Psoas muscle (tissue), 8 donors: ENCODE measurements around the gene PIF1. TPM values are rescaled to one million over a fixed set of nuclear protein-coding genes. Genes with fewer than 3 reads are reported as not detected.
A peak's percentile ranks its signal among the peaks of the same experiment; 100 is the strongest.

ENCODE experiments used
- ATAC-seq, 4 donors: fragments of 200-7000 bp; cut with Tn5 transposase; one replicate each; pipeline ENCODE4 v1.9.1; 2020; ENCODE audit warnings: moderate library complexity in 3 of 4, mild to moderate bottlenecking in 2 of 4
- DNase-seq, 2 donors: peaks; one replicate each; pipeline ENCODE4 v3.0.0-alpha.2; 2020
- H3K27ac ChIP-seq: fragments of 200-600 bp; one replicate; pipeline ENCODE4 v1.8.0; 2022
- H3K27me3 ChIP-seq, 3 donors: fragments of 200-600 bp in 1 of 3; one replicate each; pipeline versions ENCODE4 v1.6.1 to v1.8.0; 2013 to 2022; ENCODE audit warnings: low read length in 2 of 3, mild to moderate bottlenecking in 2 of 3, moderate library complexity in 1 of 3; ENCODE audit not compliant: insufficient read depth in 3 of 3
- H3K36me3 ChIP-seq, 2 donors: fragments of 200-600 bp in 1 of 2; one replicate each; pipeline versions ENCODE4 v1.6.1 to v1.8.0; 2013 to 2022; ENCODE audit warnings: low read depth in 1 of 2, mild to moderate bottlenecking in 1 of 2, moderate library complexity in 1 of 2; ENCODE audit not compliant: insufficient read depth in 1 of 2
- H3K4me1 ChIP-seq: fragments of 200-600 bp; one replicate; pipeline ENCODE4 v1.8.0; 2022
- H3K4me3 ChIP-seq: fragments of 200-600 bp; one replicate; pipeline ENCODE4 v1.8.0; 2022; ENCODE audit warnings: mild to moderate bottlenecking
- H3K9me3 ChIP-seq: fragments of 200-600 bp; one replicate; pipeline ENCODE4 v1.8.0; 2022
- CTCF ChIP-seq: fragments of 200-600 bp; IDR thresholded peaks from one replicate; pipeline ENCODE4 v1.8.0; 2022; ENCODE audit warnings: antibody characterized with exemption
- WGBS, 3 donors: extraction: QIAGEN DNeasy Blood & Tissue Kit; methylation state at CpG; one replicate each; pipeline versions ENCODE4 v1.1.6 to v1.1.7; 2013; 5-methylcytosine and 5-hydroxymethylcytosine counted together
- intact Hi-C, 2 donors: fragments of 100-400 bp; cut with DNase I; formaldehyde crosslinking; loops; one replicate each; pipeline versions ENCODE4 v1.11.0 to v1.14.2; 2022
- polyA plus RNA-seq, 3 donors: library from polyadenylated mRNA; stranded (reverse); fragments of 200-250 nt; gene quantifications; one replicate each; pipeline ENCODE4 v1.2.3, GENCODE V29; 2013
- total RNA-seq, 4 donors: library from RNA; stranded (reverse); fragmentation: NEBNext Ultra II Directional in 2 of 4; extraction: Animal tissue kit (Norgen Biotek cat#: 25700) in 2 of 4; gene quantifications; one replicate each; pipeline versions ENCODE4 v1.2.1 to v1.2.4, GENCODE V29; 2021 to 2023
- donor health status: healthy with polysubstance abuse.
- donor health status: DM: no; HTN: no; CAD: no; lungs with moderate emphysema.
- donor health status: Bipolar disorder and iron deficiency.
- donor health status: healthy.
- donor health status: DM: yes; HTN: yes; CAD: no.
- donor health status: DM: no; HTN: no; CAD: no.
- donor health status: DM: no; HTN: no; CAD: no.
- donor health status: DM: yes; HTN: yes; CAD: no.

Gene PIF1
- total and polyA plus RNA-seq, 7 donors = 0.24 to 0.52 (median 0.36) TPM

GRCh38 chr15:64779024-64779423 lies 46.4 kb downstream of the PIF1 start:
- intact Hi-C loops = no loop called here
- no peaks in the 10 kb centered on the region for H3K4me1 ChIP-seq
- no peak for ATAC-seq
- peaks cover 0 to 29% (median 12%) of the 10 kb centered on the region in 3 donors for H3K27me3 ChIP-seq
- no peak overlapping the region for H3K4me3 ChIP-seq
- no peak for DNase-seq
- TF ChIP-seq CTCF = no peak
- H3K36me3 ChIP-seq = no peaks in the 10 kb centered on the region
- 71 to 85% (median 84%) methylated on average over 2 of the region's 2 CpGs for WGBS, 3 donors
- no peak overlapping the region for H3K27ac ChIP-seq
- no peaks in the 10 kb centered on the region for H3K9me3 ChIP-seq

- ATAC-seq = peak in 1 of 4 donors; percentile 20
- 33 to 43% (median 38%) methylated on average over 25 of the region's 25 CpGs for whole genome bisulfite sequencing, 3 donors
- intact Hi-C loops = no loop called here
Observed at GRCh38 chr15:64776402-64776786, 49.1 kb downstream of the PIF1 start.

GRCh38 chr15:64775551-64776401 lies 49.7 kb downstream of the PIF1 start, which contains the start of gene RBPMS2:
Gene RBPMS2, minus strand, starts transcription at chr15:64775589. Its CDS starts 270 bp downstream, at chr15:64775319.
- H3K27ac ChIP-seq = peak within 1 kb of the TSS; percentile 16
- peak; percentile 44 to 56 for DNase-seq
- H3K27me3 ChIP-seq = peaks cover 0 to 32% (median 15%) of the 10 kb centered on the region in 3 donors
- H3K4me3 ChIP-seq = peak within 1 kb of the TSS; percentile 67
- no peaks in the 10 kb centered on the region for H3K36me3 ChIP-seq
- ATAC-seq = peak; percentile 30 to 64 (median 43)
- intact Hi-C loops = no loop called here
- 1 to 4% (median 2%) methylated on average over 40 to 77 of the region's 90 CpGs for WGBS, 3 donors
- H3K9me3 ChIP-seq = no peaks in the 10 kb centered on the region
- no peak for TF ChIP-seq CTCF
- H3K4me1 ChIP-seq = no peaks in the 10 kb centered on the region

More at GRCh38 chr15:64776402-64776786, 49.1 kb downstream of the PIF1 start:
- Histone ChIP-seq H3K4me1 (no peaks in the 10 kb centered on the region), H3K27ac (no peak overlapping the region), H3K27me3 (peaks cover 0 to 32% (median 15%) of the 10 kb centered on the region in 3 donors), H3K4me3 (peak overlapping the region; percentile 67), H3K9me3 (no peaks in the 10 kb centered on the region), H3K36me3 (no peaks in the 10 kb centered on the region)
- TF ChIP-seq CTCF = no peak
- DNase-seq = no peak

- intact Hi-C loops = loop anchor here in 1 of 2 donors (5.0 kb wide), 1 partner anchor 47 kb away; no protein-coding TSS in a partner anchor
- ATAC-seq (peak; percentile 30 to 58 (median 44)), DNase-seq (peak in 1 of 2 donors; percentile 33)
- TF ChIP-seq CTCF = no peak
- 3 to 10% (median 6%) methylated on average over 28 to 114 of the region's 115 CpGs for WGBS, 3 donors
- peaks cover 0 to 32% (median 15%) of the 10 kb centered on the region in 3 donors for H3K27me3 ChIP-seq
- no peaks in the 10 kb centered on the region for H3K4me1 ChIP-seq
- H3K9me3 ChIP-seq = no peaks in the 10 kb centered on the region
- H3K36me3 ChIP-seq = no peaks in the 10 kb centered on the region
- peak overlapping the region; percentile 67 for H3K4me3 ChIP-seq
- H3K27ac ChIP-seq = peak overlapping the region; percentile 16
Observed at GRCh38 chr15:64774629-64775493, 50.6 kb downstream of the PIF1 start.
